HepG2 (cell line): ENCODE results near the gene TXNRD2. TPM values are rescaled to one million over a fixed set of nuclear protein-coding genes. Genes with fewer than 3 reads are reported as not detected.

Source experiments
- CCAR2 ChIP-seq: fragments of 200-400 bp; formaldehyde crosslinking; optimal IDR thresholded peaks from 2 replicates; pipeline ENCODE3; 2018; ENCODE audit warnings: low read depth, mild to moderate bottlenecking, low read length, moderate library complexity
- CREM ChIP-seq, 2 experiments: sonication (generic) in 1 of 2; formaldehyde crosslinking in 1 of 2; IDR thresholded peaks; 2 replicates each; pipeline versions ENCODE4 v1.4.0 to v1.6.1; 2016 to 2020; ENCODE audit warnings: antibody characterized with exemption in 1 of 2, mild to moderate bottlenecking in 1 of 2, missing genetic modification reagents in 1 of 2
- DMAP1 ChIP-seq: IDR thresholded peaks from 2 replicates; pipeline ENCODE4 v1.6.1; 2016
- ELF3 ChIP-seq: IDR thresholded peaks from 2 replicates; pipeline ENCODE4 v1.6.1; 2016; ENCODE audit warnings: missing genetic modification reagents, missing compliant biosample characterization
- ETV6 ChIP-seq: sonication (generic); formaldehyde crosslinking; conservative IDR thresholded peaks from 2 replicates; pipeline ENCODE4 v1.4.0; 2020; ENCODE audit warnings: missing genetic modification reagents
- GRHL1 ChIP-seq: sonication (generic); formaldehyde crosslinking; conservative IDR thresholded peaks from 2 replicates; pipeline ENCODE4 v1.8.0; 2022; ENCODE audit warnings: missing genetic modification reagents
- HNRNPLL ChIP-seq: fragments of 200-400 bp; formaldehyde crosslinking; IDR thresholded peaks from 2 replicates; pipeline ENCODE4 v1.6.1; 2017; ENCODE audit warnings: mild to moderate bottlenecking, low read depth, low read length; ENCODE audit not compliant: poor library complexity, severe bottlenecking
- IKZF5 ChIP-seq: IDR thresholded peaks from 2 replicates; pipeline ENCODE4 v1.6.1; 2018; ENCODE audit warnings: missing genetic modification reagents, mild to moderate bottlenecking, missing compliant biosample characterization
- MED1 ChIP-seq: sonication (generic); formaldehyde crosslinking; IDR thresholded peaks from 2 replicates; pipeline ENCODE4 v1.4.0; 2020; ENCODE audit warnings: missing genetic modification reagents
- NFKB2 ChIP-seq: sonication (generic); formaldehyde crosslinking; IDR thresholded peaks from 2 replicates; pipeline ENCODE4 v1.4.0; 2020; ENCODE audit warnings: missing genetic modification reagents, borderline replicate concordance
- ZNF296 ChIP-seq: sonication (generic); formaldehyde crosslinking; conservative IDR thresholded peaks from 2 replicates; pipeline ENCODE4 v1.5.0; 2020; ENCODE audit warnings: mild to moderate bottlenecking, missing genetic modification reagents
- ZNF547 ChIP-seq: sonication (generic); formaldehyde crosslinking; IDR thresholded peaks from 2 replicates; pipeline ENCODE4 v1.5.1; 2020; ENCODE audit warnings: mild to moderate bottlenecking, missing genetic modification reagents
- ZNF574 ChIP-seq: sonication (generic); formaldehyde crosslinking; IDR thresholded peaks from 2 replicates; pipeline ENCODE4 v1.4.0; 2020; ENCODE audit warnings: missing genetic modification reagents
- ZNF614 ChIP-seq: IDR thresholded peaks from 2 replicates; pipeline ENCODE4 v1.6.1; 2018; ENCODE audit warnings: missing biosample characterization, missing genetic modification reagents, inconsistent platforms, borderline replicate concordance
- polyA plus RNA-seq, 8 experiments: library from polyadenylated mRNA; depleted of rRNA in 3 of 8; stranded (reverse) in 7 of 8; unstranded in 1 of 8; fragments of >200 nt; fragmentation: Illumina TruSeq in 4 of 8; extraction: Trizol in 4 of 8; gene quantifications; 2 replicates each; pipeline versions ENCODE4 v1.2.1 to v1.2.3, GENCODE V29; 2011 to 2016; ENCODE audit warnings: low read depth in 4 of 8, missing spikeins in 1 of 8, mixed read lengths in 1 of 8; ENCODE audit not compliant: insufficient read depth in 1 of 8
- total RNA-seq, 5 experiments: library from RNA; depleted of rRNA; stranded (reverse); fragments of >200 nt; fragmentation: Illumina TruSeq; extraction: Trizol; gene quantifications; 2 replicates each; pipeline ENCODE4 v1.2.3, GENCODE V29; 2016; ENCODE audit warnings: low read depth in 1 of 5

The TXNRD2 gene
- total and polyA plus RNA-seq, 2 of the 13 experiments (the other 11 are each of a cell fraction or from before 2014, with no cell fraction given): 17.5 to 18.6 TPM

- peak; percentile 26; the same call in 1 of the 2 replicates for TF ChIP-seq ZNF574 (CRISPR knock-in tag)
- TF ChIP-seq MED1 (CRISPR knock-in tag): peak; percentile 64
- TF ChIP-seq ZNF547 (CRISPR knock-in tag): 0 out of 2 replicates have a peak, but pooled peaks have one; percentile 29
- no peak for TF ChIP-seq GRHL1 (CRISPR knock-in tag)
- TF ChIP-seq ZNF296 (CRISPR knock-in tag): peak; percentile 84
- 0 out of 2 replicates have a peak, but pooled peaks have one; percentile 18 for TF ChIP-seq ZNF614 (CRISPR knock-in tag)
- no peak for TF ChIP-seq ETV6 (CRISPR knock-in tag)
- peak; percentile 55; the same call in 1 of the 2 replicates for TF ChIP-seq ELF3 (CRISPR knock-in tag)
- TF ChIP-seq HNRNPLL: no peak
- 0 out of 2 replicates have a peak, but pooled peaks have one; percentile 34 for TF ChIP-seq NFKB2
- TF ChIP-seq CCAR2: no peak
- TF ChIP-seq DMAP1 (CRISPR knock-in tag): peak; percentile 53; the same call in 1 of the 2 replicates
- TF ChIP-seq CREM (IDR thresholded peaks at IDR 0.05): no peak
- TF ChIP-seq CREM (CRISPR knock-in tag; IDR thresholded peaks at IDR 0.05): no peak
- peak; percentile 75 for TF ChIP-seq IKZF5 (CRISPR knock-in tag)
These were observed 42.6 kb downstream of the TXNRD2 start (continued) for GRCh38 chr22:19898831-19899567.
